WI38 (cell line): ENCODE measurements around the gene OR56A5.

Experiments
- H3K4me3 ChIP-seq: 2 replicates; pipeline ENCODE4 v1.5.1; 2011; ENCODE audit warnings: low read depth, mild to moderate bottlenecking, control low read depth, low read length
- CTCF ChIP-seq: IDR thresholded peaks from 2 replicates; pipeline ENCODE4 v1.5.1; 2012; ENCODE audit warnings: low read depth, mild to moderate bottlenecking, control low read depth, low read length

OR56A5 gene

GRCh38 chr11:5992604-5993251 is 24.4 kb upstream of the OR56A5 start:
- peak; percentile 9; the same call in 1 of the 2 replicates for TF ChIP-seq CTCF
- no peak overlapping the region for H3K4me3 ChIP-seq

DNA sequence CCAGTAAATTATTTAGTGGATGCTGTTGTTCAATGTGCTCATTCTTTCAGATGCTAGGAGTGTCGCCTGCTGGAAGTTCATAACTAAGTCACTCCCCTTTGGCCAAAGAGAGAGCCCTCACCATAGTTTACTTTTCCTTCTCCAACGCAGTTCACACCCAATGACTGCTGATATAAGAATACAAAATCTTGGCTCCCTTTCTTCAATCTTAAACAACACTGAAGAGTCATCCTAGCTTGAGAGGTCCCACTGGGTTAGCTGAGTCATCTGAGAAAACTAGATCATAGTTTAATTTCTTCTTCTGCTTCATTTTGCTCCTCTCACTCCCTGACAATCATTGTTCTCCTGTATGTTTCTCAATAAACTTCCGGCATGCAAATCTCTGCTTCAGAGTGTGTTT is 23.9 kb upstream of the OR56A5 start:
- TF ChIP-seq CTCF: no peak
- no peak overlapping the region for H3K4me3 ChIP-seq

- no peak overlapping the region for H3K4me3 ChIP-seq
- TF ChIP-seq CTCF: no peak
Measured at GRCh38 chr11:5989203-5989602, 20.9 kb upstream of the OR56A5 start.

DNA sequence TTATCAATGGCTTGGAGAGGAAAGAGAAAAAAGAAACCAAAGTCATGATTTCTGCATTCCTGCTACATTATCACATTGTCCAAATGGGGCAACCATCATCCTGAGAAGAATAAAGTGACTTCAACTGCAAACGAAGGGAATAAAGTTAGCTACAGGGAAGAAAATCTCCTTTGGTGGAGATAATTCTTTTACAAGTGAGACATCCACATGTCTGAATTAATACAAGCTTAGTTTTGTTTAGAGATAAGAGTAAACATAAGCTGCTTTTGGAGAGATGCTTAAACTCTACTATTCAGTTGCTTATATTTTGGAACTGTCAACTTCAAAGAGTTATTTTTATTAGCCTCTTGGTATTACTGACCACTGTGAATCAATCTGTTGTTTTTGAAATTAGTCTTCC is 18.6 kb upstream of the OR56A5 start, which contains the start of gene OR52L1:
Gene OR52L1, minus strand, starts transcription at position 101 of the 400 bp plus-strand sequence. Its CDS starts 55 bp downstream, at position 46.
- TF ChIP-seq CTCF: no peak
- H3K4me3 ChIP-seq: no peak within 1 kb of the TSS

- H3K4me3 ChIP-seq: no peak overlapping the region
- no peak for TF ChIP-seq CTCF
Measured at GRCh38 chr11:5983443-5983842, 15.1 kb upstream of the OR56A5 start.

- no peak overlapping the region for H3K4me3 ChIP-seq
- no peak for TF ChIP-seq CTCF
Measured at GRCh38 chr11:5973530-5973929, 5.2 kb upstream of the OR56A5 start.

DNA sequence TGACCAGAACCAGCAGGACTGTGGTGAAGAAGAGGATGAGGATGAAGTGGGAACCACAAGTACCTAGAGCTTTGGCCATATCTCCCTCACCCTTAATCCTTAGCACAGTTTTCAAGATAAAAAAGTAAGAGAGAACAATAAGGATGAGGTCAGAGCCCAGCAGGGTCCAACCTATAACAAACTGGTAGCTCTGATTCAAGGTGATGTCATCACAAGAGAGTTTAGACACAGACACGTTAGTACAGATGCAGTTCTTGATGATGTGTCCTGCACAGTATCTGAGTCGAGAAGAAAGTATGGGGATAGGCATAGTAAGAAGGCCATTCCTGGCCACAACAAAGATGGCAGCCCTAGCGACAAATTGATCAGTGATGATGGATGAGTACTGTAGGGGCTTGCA is 586 bp downstream of the OR56A5 start:
- H3K4me3 ChIP-seq: no peak overlapping the region
- TF ChIP-seq CTCF: no peak
